Brain microvascular endothelial cell (primary cell): ENCODE measurements around the gene C2CD5.
"Not testable (repeated sequence)": the region's sequence is repeated elsewhere in the genome, so short reads cannot be mapped to it uniquely, and the experiment has no call there.

Experiments used
- DNase-seq: peaks from one replicate; pipeline ENCODE4 v3.0.0-alpha.2; 2020
- H3K27ac ChIP-seq: fragments of 250-450 bp; sonication (Bioruptor Pico); 2 replicates; pipeline ENCODE4 v1.5.1; 2020; ENCODE audit warnings: mild to moderate bottlenecking, moderate library complexity
- H3K27me3 ChIP-seq: fragments of 250-450 bp; sonication (Bioruptor Pico); replicated peaks from 2 replicates; pipeline ENCODE4 v1.5.1; 2020; ENCODE audit warnings: mild to moderate bottlenecking
- H3K36me3 ChIP-seq: fragments of 250-450 bp; sonication (Bioruptor Pico); replicated peaks from 2 replicates; pipeline ENCODE4 v1.5.1; 2020; ENCODE audit warnings: mild to moderate bottlenecking
- H3K4me3 ChIP-seq: 2 replicates; pipeline ENCODE4 v1.5.1; 2011; ENCODE audit warnings: low read depth, mild to moderate bottlenecking, control low read depth, low read length, moderate library complexity
- in situ Hi-C: cut with HindIII; loops from 2 replicates; pipeline ENCODE4 v1.10.0; 2017; ENCODE audit warnings: low sequenced_read_pairs, low pct_ligation_motif_present
- TF ChIP-seq, protein P1 (sequence below): IDR thresholded peaks from 2 replicates; pipeline ENCODE4 v1.5.1; 2011; ENCODE audit warnings: low read depth, mild to moderate bottlenecking, moderate library complexity, low read length, control low read depth, inconsistent platforms; ENCODE audit errors: missing control alignments

C2CD5 gene

DNA sequence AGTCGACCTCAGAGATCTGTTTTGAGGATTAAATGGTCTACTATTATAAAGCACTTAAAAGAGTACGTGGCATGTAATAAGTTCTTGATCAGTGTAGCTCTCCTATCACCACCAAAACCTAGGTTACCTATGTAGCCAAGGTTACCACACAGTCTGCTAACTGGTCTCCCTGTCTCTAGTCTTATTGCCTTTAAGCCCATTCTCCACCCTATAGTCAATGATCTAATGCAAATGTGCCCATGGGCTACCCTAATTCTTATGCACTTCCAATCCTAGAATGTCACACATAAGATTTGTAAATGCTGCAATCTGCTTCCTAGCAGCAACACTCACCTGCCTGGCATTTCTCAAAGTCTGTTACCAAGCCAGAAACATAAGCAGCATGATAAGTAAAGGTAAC is 44.9 kb downstream of the C2CD5 start:
- Histone ChIP-seq H3K27ac (no peak overlapping the region), H3K27me3 (no peaks in the 10 kb centered on the region), H3K36me3 (no peaks in the 10 kb centered on the region), H3K4me3 (no peak overlapping the region)
- in situ Hi-C loops: no loop called here
- DNase-seq: no peak
- TF ChIP-seq, protein P1, sequence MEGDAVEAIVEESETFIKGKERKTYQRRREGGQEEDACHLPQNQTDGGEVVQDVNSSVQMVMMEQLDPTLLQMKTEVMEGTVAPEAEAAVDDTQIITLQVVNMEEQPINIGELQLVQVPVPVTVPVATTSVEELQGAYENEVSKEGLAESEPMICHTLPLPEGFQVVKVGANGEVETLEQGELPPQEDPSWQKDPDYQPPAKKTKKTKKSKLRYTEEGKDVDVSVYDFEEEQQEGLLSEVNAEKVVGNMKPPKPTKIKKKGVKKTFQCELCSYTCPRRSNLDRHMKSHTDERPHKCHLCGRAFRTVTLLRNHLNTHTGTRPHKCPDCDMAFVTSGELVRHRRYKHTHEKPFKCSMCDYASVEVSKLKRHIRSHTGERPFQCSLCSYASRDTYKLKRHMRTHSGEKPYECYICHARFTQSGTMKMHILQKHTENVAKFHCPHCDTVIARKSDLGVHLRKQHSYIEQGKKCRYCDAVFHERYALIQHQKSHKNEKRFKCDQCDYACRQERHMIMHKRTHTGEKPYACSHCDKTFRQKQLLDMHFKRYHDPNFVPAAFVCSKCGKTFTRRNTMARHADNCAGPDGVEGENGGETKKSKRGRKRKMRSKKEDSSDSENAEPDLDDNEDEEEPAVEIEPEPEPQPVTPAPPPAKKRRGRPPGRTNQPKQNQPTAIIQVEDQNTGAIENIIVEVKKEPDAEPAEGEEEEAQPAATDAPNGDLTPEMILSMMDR: no peak

DNA sequence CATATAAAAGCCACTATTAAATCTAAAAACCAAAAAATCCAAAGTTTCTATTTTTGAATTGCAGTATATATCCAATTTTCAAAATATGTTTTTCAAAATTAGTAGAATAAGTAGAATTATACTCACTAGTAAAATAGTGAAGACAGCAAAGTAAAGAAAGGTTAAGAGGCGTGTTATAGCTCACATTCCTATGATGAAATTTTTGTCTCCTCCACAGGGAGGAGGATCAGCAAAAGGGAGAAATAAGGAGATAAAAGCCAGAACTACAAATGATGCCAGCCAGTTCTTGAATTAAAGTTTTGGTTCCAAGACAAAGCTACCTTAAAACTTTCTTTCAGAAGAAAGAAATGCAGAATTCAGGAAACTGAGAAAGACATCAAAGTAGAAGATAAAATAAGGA is 50.0 kb downstream of the C2CD5 start:
- H3K27ac ChIP-seq: no peak overlapping the region
- in situ Hi-C loops: no loop called here
- no peak overlapping the region for H3K4me3 ChIP-seq
- no peaks in the 10 kb centered on the region for H3K27me3 ChIP-seq
- H3K36me3 ChIP-seq: peaks cover 2% of the 10 kb centered on the region
- TF ChIP-seq, protein P1: no peak
- no peak for DNase-seq

DNA sequence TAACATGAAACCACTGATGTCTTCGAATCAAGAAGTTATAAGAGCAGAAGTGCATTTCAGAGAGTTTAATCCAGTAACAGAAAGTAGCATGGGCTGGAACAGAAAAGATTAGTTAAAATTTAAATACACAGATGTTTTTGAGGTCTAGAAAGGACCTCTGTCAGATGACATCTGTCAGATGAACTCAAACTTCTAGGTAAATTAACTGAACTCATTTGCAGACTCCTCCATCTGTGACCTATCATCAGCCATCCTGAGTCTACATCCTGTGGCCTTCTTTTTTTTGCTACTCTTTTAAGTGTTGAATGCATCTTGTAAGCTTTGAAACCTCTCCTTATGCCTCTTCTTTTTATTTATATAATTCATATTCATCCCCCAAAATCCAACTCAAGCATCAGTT is 53.3 kb downstream of the C2CD5 start:
- no peak for DNase-seq
- in situ Hi-C loops: no loop called here
- no peak overlapping the region for H3K27ac ChIP-seq
- TF ChIP-seq, protein P1: no peak
- H3K27me3 ChIP-seq: no peaks in the 10 kb centered on the region
- peaks cover 2% of the 10 kb centered on the region for H3K36me3 ChIP-seq
- no peak overlapping the region for H3K4me3 ChIP-seq

DNA sequence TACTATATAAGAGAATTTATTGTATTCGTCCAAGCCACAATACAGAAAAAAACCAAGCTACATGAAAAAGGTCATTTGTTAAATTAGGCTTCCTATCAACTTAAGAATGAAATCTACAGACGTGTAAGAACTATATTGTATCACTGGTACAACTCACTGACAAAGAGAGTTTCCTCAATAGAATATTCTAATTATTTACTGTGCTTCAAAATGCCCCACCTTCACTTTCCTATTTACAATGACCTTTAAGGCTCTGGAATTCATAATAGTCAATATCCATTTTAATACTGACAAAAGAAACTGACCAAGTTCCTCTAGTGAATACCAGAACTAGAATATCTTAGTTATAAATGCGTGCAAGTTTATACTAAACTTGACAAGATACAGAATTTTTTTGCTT is 55.9 kb downstream of the C2CD5 start:
- Histone ChIP-seq H3K36me3 (peaks cover 5% of the 10 kb centered on the region), H3K4me3 (no peak overlapping the region), H3K27me3 (no peaks in the 10 kb centered on the region), H3K27ac (no peak overlapping the region)
- TF ChIP-seq, protein P1: no peak
- in situ Hi-C loops: no loop called here
- no peak for DNase-seq

DNA sequence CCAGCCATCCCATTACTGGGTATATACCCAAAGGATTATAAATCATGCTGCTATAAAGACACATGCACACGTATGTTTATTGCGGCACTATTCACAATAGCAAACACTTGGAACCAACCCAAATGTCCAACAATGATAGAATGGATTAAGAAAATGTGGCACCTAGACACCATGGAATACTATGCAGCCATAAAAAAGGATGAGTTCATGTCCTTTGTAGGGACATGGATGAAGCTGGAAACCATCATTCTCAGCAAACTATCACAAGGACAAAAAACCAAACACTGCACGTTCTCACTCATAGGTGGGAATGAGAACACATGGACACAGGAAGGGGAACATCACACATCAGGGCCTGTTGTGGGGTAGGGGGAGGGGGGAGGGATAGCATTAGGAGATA is 56.7 kb downstream of the C2CD5 start:
- DNase-seq, H3K36me3 ChIP-seq, in situ Hi-C loops, H3K27me3 ChIP-seq, H3K4me3 ChIP-seq, H3K27ac ChIP-seq: not testable (repeated sequence)

DNA sequence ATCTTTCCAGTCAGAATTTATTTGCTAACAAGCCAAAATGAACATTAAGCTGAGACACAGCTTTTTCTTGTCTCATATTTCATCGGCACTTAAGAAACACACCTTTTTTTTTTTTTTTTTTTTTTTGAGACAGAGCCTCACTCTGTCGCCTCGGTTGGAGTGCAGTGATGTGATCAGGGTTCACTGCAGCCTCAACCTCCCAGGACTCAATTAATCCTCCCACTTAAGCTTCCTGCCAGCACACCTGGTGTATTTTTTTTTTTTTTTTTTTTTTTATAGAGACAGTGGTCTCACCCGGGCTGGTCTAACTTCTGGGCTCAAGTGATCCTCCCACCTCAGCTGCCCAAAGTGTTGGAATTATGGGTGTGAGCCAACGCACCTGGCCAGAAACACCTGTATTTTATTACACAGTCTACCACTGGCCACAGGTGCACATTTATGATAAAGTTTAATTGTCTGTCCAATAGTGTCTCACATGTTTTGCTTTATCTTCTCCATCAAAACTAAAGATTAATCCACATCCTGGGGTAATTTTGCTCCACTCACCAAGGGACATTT is 62.7 kb downstream of the C2CD5 start:
- no peak for DNase-seq
- Histone ChIP-seq H3K36me3 (peaks cover 2% of the 10 kb centered on the region), H3K4me3 (no peak overlapping the region), H3K27ac (no peak overlapping the region), H3K27me3 (no peaks in the 10 kb centered on the region)
- TF ChIP-seq, protein P1: no peak
- in situ Hi-C loops: no loop called here

DNA sequence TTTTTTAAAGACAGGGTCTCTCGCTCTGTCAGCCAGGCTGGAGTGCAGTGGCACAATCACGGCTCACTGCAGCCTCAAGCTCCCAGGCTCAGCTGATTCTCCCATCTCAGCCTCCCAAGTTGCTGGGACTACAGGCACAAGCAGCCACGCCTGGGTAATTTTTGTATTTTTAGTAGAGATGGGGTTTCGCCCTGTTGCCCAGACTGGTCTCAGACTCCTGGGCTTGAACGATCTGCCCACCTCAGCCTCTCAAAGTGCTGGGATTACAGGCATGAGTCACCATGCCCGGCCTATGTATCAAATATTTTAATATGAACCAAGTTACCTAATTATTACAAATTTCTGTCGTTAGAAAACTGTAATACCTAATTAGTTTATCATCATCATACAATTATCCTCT is 63.5 kb downstream of the C2CD5 start:
- H3K4me3 ChIP-seq, DNase-seq, in situ Hi-C loops, H3K36me3 ChIP-seq, H3K27me3 ChIP-seq, H3K27ac ChIP-seq: not testable (repeated sequence)
